SK-N-SH (cell line): ENCODE results near the gene UTP4. TPM values are rescaled to one million over a fixed set of nuclear protein-coding genes. Genes with fewer than 3 reads are reported as not detected.

Experiments used
- CTCF ChIA-PET: fragments of 300-600, 350-600 bp; formaldehyde crosslinking; extraction: SDS; loops from one replicate; lab custom pipeline; 2021; lab: Yijun Ruan, JAX
- POLR2A ChIA-PET: fragments of 350-600 bp; sonication (Branson Sonifier 250); formaldehyde crosslinking; extraction: SDS; loops from one replicate; lab custom pipeline; 2020; ENCODE audit warnings: antibody characterized with exemption, inconsistent platforms; lab: Yijun Ruan, JAX
- DNase-seq: peaks from one replicate; pipeline ENCODE4 v3.0.0; 2012
- H2AFZ ChIP-seq: fragments of 200-600 bp; sonication (generic); 2 replicates; pipeline ENCODE4 v1.8.1; 2016; ENCODE audit warnings: antibody characterized with exemption, mild to moderate bottlenecking, low read depth
- H3F3A ChIP-seq: fragments of 200-600 bp; sonication (generic); replicated peaks from 2 replicates; pipeline ENCODE3; 2016; ENCODE audit warnings: antibody characterized with exemption, mild to moderate bottlenecking; ENCODE audit not compliant: insufficient read depth
- H3K27ac ChIP-seq, 2 experiments: fragments of 200-500 bp in 1 of 2; fragments of 200-600 bp in 1 of 2; sonication (Bioruptor generic) in 1 of 2; sonication (generic), shearing (Covaris generic) in 1 of 2; 2 replicates each; pipeline versions ENCODE4 v1.5.1 to v1.6.1; 2014 to 2016; ENCODE audit warnings: low read depth in 2 of 2, inconsistent platforms in 1 of 2, low read length in 1 of 2, mild to moderate bottlenecking in 1 of 2, mixed read lengths in 1 of 2
- H3K27me3 ChIP-seq: fragments of 200-600 bp; sonication (generic), shearing (Covaris generic); 2 replicates; pipeline ENCODE4 v1.6.1; 2016; ENCODE audit warnings: mixed run types; ENCODE audit not compliant: insufficient read depth
- H3K36me3 ChIP-seq, 2 experiments: fragments of 200-500 bp in 1 of 2; fragments of 200-600 bp in 1 of 2; sonication (Bioruptor generic) in 1 of 2; sonication (generic) in 1 of 2; replicated peaks in 1 of 2; 2 replicates each; pipeline versions ENCODE3 to v1.5.1; 2014 to 2016; ENCODE audit warnings: low read length in 1 of 2, mild to moderate bottlenecking in 1 of 2; ENCODE audit not compliant: insufficient read depth in 2 of 2, control insufficient read depth in 1 of 2
- H3K4me1 ChIP-seq, 2 experiments: fragments of 200-500 bp in 1 of 2; fragments of 200-600 bp in 1 of 2; sonication (Bioruptor generic) in 1 of 2; sonication (generic), shearing (Covaris generic) in 1 of 2; 2 replicates each; pipeline versions ENCODE4 v1.5.1 to v1.6.1; 2014 to 2016; ENCODE audit warnings: low read depth in 1 of 2, low read length in 1 of 2, mixed run types in 1 of 2; ENCODE audit not compliant: insufficient read depth in 2 of 2, control insufficient read depth in 1 of 2
- H3K4me2 ChIP-seq: fragments of 200-600 bp; sonication (generic), shearing (Covaris generic); 2 replicates; pipeline ENCODE4 v1.6.1; 2017; ENCODE audit warnings: mixed run types
- H3K4me3 ChIP-seq, 2 experiments: fragments of 200-500 bp in 1 of 2; fragments of 200-600 bp in 1 of 2; sonication (Bioruptor generic) in 1 of 2; sonication (generic), shearing (Covaris generic) in 1 of 2; 2 replicates each; pipeline versions ENCODE4 v1.5.1 to v1.8.1; 2014 to 2016; ENCODE audit warnings: low read depth in 2 of 2, inconsistent platforms in 1 of 2, low read length in 1 of 2, mild to moderate bottlenecking in 1 of 2, mixed read lengths in 1 of 2, moderate library complexity in 1 of 2
- H3K79me2 ChIP-seq: fragments of 200-600 bp; sonication (generic); 2 replicates; pipeline ENCODE4 v1.8.1; 2017; ENCODE audit warnings: mild to moderate bottlenecking; ENCODE audit not compliant: insufficient read depth
- H3K9ac ChIP-seq: fragments of 200-600 bp; sonication (generic); 2 replicates; pipeline ENCODE4 v1.6.1; 2017; ENCODE audit warnings: mixed run types
- H3K9me2 ChIP-seq: fragments of 200-600 bp; sonication (generic); 2 replicates; pipeline ENCODE4 v1.6.1; 2017; ENCODE audit warnings: mixed run types
- H3K9me3 ChIP-seq: fragments of 200-600 bp; sonication (generic); 2 replicates; pipeline ENCODE4 v1.6.1; 2017; ENCODE audit warnings: mixed run types, mild to moderate bottlenecking, moderate library complexity
- H4K20me1 ChIP-seq: fragments of 200-600 bp; sonication (generic); 2 replicates; pipeline ENCODE4 v1.6.1; 2017; ENCODE audit warnings: mild to moderate bottlenecking, mixed run types; ENCODE audit not compliant: insufficient read depth
- CHD2 ChIP-seq: fragments of 150-350 bp; IDR thresholded peaks from 2 replicates; pipeline ENCODE4 v1.6.1; 2018; ENCODE audit warnings: low read length; ENCODE audit not compliant: partially characterized antibody
- ELF1 ChIP-seq: IDR thresholded peaks from 2 replicates; pipeline ENCODE4 v1.4.0; 2012
- EP300 ChIP-seq, 2 experiments: IDR thresholded peaks; 2 replicates each; pipeline versions ENCODE4 v1.4.0 to v1.6.1; 2012; ENCODE audit warnings: borderline replicate concordance in 1 of 2, low read depth in 1 of 2, low read length in 1 of 2
- FOSL2 ChIP-seq: IDR thresholded peaks from 2 replicates; pipeline ENCODE4 v1.4.0; 2012; ENCODE audit warnings: low read depth, mild to moderate bottlenecking, moderate library complexity, borderline replicate concordance
- FOXJ3 ChIP-seq: sonication (generic); formaldehyde crosslinking; IDR thresholded peaks from 2 replicates; pipeline ENCODE4 v1.5.1; 2020; ENCODE audit warnings: mild to moderate bottlenecking, missing genetic modification reagents
- GABPA ChIP-seq: IDR thresholded peaks from 2 replicates; pipeline ENCODE4 v1.4.0; 2012; ENCODE audit warnings: low read depth, mild to moderate bottlenecking
- GATA2 ChIP-seq: sonication (generic); formaldehyde crosslinking; IDR thresholded peaks from 2 replicates; pipeline ENCODE4 v1.5.0; 2020; ENCODE audit warnings: mild to moderate bottlenecking, missing genetic modification reagents
- IRF3 ChIP-seq: fragments of 150-350 bp; IDR thresholded peaks from 2 replicates; pipeline ENCODE4 v1.6.1; 2016; ENCODE audit warnings: mild to moderate bottlenecking, low read depth, low read length
- JUND ChIP-seq: IDR thresholded peaks from 2 replicates; pipeline ENCODE4 v1.4.0; 2012
- MAX ChIP-seq: IDR thresholded peaks from 2 replicates; pipeline ENCODE4 v1.4.0; 2012; ENCODE audit warnings: low read depth
- MXI1 ChIP-seq: IDR thresholded peaks from 2 replicates; pipeline ENCODE4 v1.6.1; 2012; ENCODE audit warnings: mild to moderate bottlenecking, low read depth, low read length, improper control_type of control experiment
- NFIC ChIP-seq: IDR thresholded peaks from 2 replicates; pipeline ENCODE4 v1.4.0; 2012; ENCODE audit warnings: borderline replicate concordance
- NRF1 ChIP-seq: IDR thresholded peaks from 2 replicates; pipeline ENCODE4 v1.6.1; 2012; ENCODE audit warnings: low read depth, mild to moderate bottlenecking, low read length
- PBX3 ChIP-seq: IDR thresholded peaks from 2 replicates; pipeline ENCODE4; 2012
- POLR2AphosphoS5 ChIP-seq: IDR thresholded peaks from 2 replicates; pipeline ENCODE4 v1.6.1; 2012; ENCODE audit warnings: low read depth, low read length
- RCOR1 ChIP-seq: fragments of 150-350 bp; IDR thresholded peaks from 2 replicates; pipeline ENCODE4 v1.6.1; 2017; ENCODE audit warnings: antibody characterized with exemption, low read length
- RFX5 ChIP-seq: IDR thresholded peaks from 2 replicates; pipeline ENCODE4 v1.6.1; 2012; ENCODE audit warnings: mild to moderate bottlenecking, improper control_type of control experiment, low read length
- RXRA ChIP-seq: IDR thresholded peaks from 2 replicates; pipeline ENCODE4 v1.4.0; 2012; ENCODE audit warnings: low read depth, mild to moderate bottlenecking, borderline replicate concordance
- SMC3 ChIP-seq: IDR thresholded peaks from 2 replicates; pipeline ENCODE4 v1.6.1; 2012; ENCODE audit warnings: low read depth, low read length, improper control_type of control experiment
- TAF1 ChIP-seq: IDR thresholded peaks from 2 replicates; pipeline ENCODE4 v1.6.1; 2012; ENCODE audit warnings: low read depth, mild to moderate bottlenecking, low read length, moderate library complexity, borderline replicate concordance
- TCF12 ChIP-seq: IDR thresholded peaks from 2 replicates; pipeline ENCODE4 v1.4.0; 2012
- TEAD4 ChIP-seq: IDR thresholded peaks from 2 replicates; pipeline ENCODE4 v1.4.0; 2012; ENCODE audit warnings: mild to moderate bottlenecking, borderline replicate concordance; ENCODE audit not compliant: insufficient read depth
- USF1 ChIP-seq: IDR thresholded peaks from 2 replicates; pipeline ENCODE4 v1.4.0; 2012; ENCODE audit warnings: low read depth, borderline replicate concordance
- YY1 ChIP-seq: IDR thresholded peaks from 2 replicates; pipeline ENCODE4 v1.4.0; 2012; ENCODE audit warnings: low read depth, mild to moderate bottlenecking
- ZBTB33 ChIP-seq: IDR thresholded peaks from 2 replicates; pipeline ENCODE4 v1.4.0; 2012; ENCODE audit warnings: low read depth, borderline replicate concordance
- WGBS: methylation state at CpG from one replicate; pipeline ENCODE4 v1.1.6; 2017; ENCODE audit warnings: low lambda C conversion rate; 5-methylcytosine and 5-hydroxymethylcytosine counted together
- polyA plus RNA-seq, 3 experiments: library from polyadenylated mRNA; depleted of rRNA; stranded (reverse); fragments of >200 nt; gene quantifications; 2 replicates each; pipeline ENCODE4 v1.2.3, GENCODE V29; 2012

Gene UTP4
- polyA plus RNA-seq, 1 of the 3 experiments (the other 2 are of a cell fraction) = 66.5 TPM

- Histone ChIP-seq H3K36me3 (no peaks in the 10 kb centered on the region), H3K4me2 (peak overlapping the region; percentile 21), H3K4me3 (no peak overlapping the region), H3K9me2 (no peaks in the 10 kb centered on the region), H3K79me2 (peaks cover 86% of the 10 kb centered on the region), H3K27me3 (no peaks in the 10 kb centered on the region), H2AFZ (no peak overlapping the region), H3K9ac (no peak overlapping the region), H3K9me3 (no peaks in the 10 kb centered on the region), H3K27ac (peak overlapping the region in 1 of 2 experiments; percentile 44; a peak in 1 of 4 replicates), H3K4me1 (peaks cover 3 to 44% of the 10 kb centered on the region in 2 experiments; a peak in 3 of 4 replicates), H4K20me1 (peaks cover 68% of the 10 kb centered on the region), H3F3A (peaks cover 35% of the 10 kb centered on the region)
- ChIA-PET CTCF (interaction anchor here (0.6 to 1.9 kb wide), 3 partner anchors 13 to 249 kb away, joined by 3 to 5 read pairs (median 3); no protein-coding TSS in a partner anchor), POLR2A (interaction anchor here (0.7 kb wide), 1 partner anchor 86 kb away, joined by 3 read pairs; no protein-coding TSS in a partner anchor)
- DNase-seq = no peak
- TF ChIP-seq MXI1 = no peak
- TF ChIP-seq TEAD4 = peak; percentile 34; the same call in 1 of the 2 replicates
- peak; percentile 74 for TF ChIP-seq TCF12
- no peak for TF ChIP-seq RCOR1
- no peak for TF ChIP-seq POLR2AphosphoS5
- peak; percentile 84 for TF ChIP-seq FOSL2
- no peak for TF ChIP-seq CHD2
- TF ChIP-seq SMC3 = no peak
- no peak for TF ChIP-seq RFX5
- TF ChIP-seq ELF1 = no peak
- no peak for TF ChIP-seq FOXJ3 (CRISPR knock-in tag)
- TF ChIP-seq MAX = no peak
- TF ChIP-seq JUND = peak; percentile 81
- no peak for TF ChIP-seq TAF1
- no peak for TF ChIP-seq USF1
- no peak for TF ChIP-seq NRF1
- TF ChIP-seq GABPA = no peak
- TF ChIP-seq NFIC = peak; percentile 18; the same call in 1 of the 2 replicates
- no peak for TF ChIP-seq IRF3
- TF ChIP-seq ZBTB33 = no peak
- no peak for TF ChIP-seq YY1
- peak; percentile 51 for TF ChIP-seq PBX3
- no peak for TF ChIP-seq RXRA
- TF ChIP-seq EP300 (IDR thresholded peaks at IDR 0.05; ENCODE audit: borderline replicate concordance in 1 of 2, low read depth in 1 of 2, low read length in 1 of 2) = peak in 1 of 2 experiments; percentile 58; a peak in 1 of 4 replicates
- TF ChIP-seq GATA2 (CRISPR knock-in tag) = no peak
- 4% methylated on average over 1 of the region's 1 CpG for WGBS
Observed at GRCh38 chr16:69217433-69217832, 85.0 kb downstream of the UTP4 start.
